ENCODE data around the gene ZAP70.
A peak's percentile ranks its signal among the peaks of the same experiment; 100 is the strongest.

The ZAP70 gene

DNA sequence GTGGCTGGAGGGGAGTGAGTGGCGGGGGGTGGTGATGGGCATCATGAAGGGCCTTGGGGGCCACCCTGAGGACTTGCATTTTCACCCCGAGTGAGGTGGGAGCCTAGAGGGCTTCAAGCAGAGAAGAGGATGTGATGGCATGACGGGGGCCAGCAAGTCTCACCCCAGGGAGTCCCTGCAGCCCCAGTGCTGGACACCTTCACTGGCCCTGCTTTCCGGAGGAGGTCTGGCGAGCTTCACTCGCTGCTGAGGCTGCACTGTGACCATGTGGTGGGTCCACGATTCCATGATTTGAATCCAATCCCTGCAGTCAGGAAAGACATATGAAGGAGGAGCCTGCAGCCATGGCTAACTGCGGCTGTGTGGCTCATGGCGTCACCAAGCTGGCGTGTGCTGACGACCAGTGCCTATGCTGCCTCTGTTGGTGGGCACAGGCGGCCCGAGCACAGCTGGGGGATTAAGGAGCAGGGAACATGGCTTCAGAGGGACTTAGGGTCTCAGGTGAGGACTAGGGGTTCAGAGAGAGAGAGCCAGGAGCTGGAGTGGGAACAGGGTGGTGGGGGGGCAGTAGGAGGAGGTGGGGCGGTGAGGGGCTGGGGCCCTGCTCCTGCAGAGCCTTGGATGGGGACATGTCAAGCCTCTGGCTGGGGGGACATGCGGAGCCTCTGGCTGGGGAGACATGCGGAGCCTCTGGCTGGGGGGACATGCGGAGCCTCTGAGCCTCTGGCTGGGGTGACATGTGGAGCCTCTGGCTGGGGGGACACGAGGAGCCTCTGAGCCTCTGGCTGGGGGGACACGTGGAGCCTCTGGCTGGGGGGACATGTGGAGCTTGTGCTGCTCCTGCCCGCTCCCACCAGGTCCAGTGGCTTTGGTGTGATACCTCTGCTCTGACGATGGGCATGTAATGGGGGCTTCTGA, 3.6 kb downstream of the ZAP70 start:
- DNase-seq (ENCODE audit: low read depth in 2 of 2), result no peak

DNA sequence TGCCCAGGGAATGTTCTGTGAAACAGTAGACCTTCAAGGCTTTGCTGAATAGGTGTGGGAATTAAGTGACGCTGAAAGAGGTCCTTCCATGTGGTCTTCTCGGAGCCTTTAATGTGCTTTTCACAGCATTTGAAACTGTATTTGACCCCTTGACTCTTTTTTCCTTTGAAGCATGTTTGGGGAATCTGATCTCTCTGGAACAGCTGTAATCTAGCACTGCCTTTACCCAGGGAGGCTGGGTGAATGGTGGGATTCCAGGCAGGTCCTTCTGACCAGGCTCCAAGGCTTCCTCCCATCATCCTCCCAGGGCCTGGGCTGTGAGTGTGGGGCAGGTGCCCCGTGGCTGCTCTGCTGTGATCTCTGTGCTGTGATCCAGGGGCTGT, 4.2 kb downstream of the ZAP70 start:
- DNase-seq (ENCODE audit: low read depth in 2 of 2), result no peak

GRCh38 chr2:97718051-97718882, 4.9 kb downstream of the ZAP70 start:
- peak; percentile 53 to 60 for DNase-seq (ENCODE audit: low read depth in 2 of 2)

- no peak for DNase-seq (ENCODE audit: low read depth in 2 of 2)
These were observed 5.6 kb downstream of the ZAP70 start for GRCh38 chr2:97718942-97719341.

DNA sequence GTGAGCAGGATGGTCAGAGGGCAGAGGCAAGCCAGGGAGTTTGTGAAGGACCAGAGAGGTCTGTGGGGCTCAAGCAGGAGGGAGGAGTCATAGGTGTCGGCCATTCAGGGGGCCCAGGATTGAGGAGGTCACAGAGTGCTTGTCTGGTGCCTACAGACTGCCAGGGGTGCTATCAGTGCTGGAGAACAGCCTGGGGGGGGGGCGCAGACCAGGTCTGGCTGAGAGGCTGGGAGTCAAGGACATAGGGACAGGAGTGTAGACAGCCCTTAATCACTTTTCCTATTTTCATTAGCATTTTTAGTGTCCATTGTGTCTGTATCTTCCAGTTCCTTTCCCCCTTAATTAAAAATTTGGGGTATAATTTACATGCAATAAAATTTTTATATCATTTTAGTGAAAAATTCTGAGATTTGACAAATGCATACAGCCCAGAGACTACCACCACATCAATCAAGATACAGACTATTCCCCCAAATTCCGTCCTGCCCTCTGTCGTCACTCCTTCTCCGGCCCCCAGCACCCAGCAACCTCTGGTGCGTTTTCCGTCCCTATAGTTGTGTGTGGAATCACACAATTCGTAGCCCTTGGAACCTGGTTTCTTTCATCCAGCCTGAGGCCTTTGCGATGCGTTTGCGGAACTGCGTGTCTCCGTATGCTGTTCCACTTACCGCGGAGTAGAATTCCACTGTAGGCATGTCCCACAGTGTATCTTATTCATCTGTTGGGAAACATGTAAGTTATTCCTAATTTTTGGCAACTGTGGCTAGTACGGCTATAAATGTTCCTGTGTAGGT, 6.2 kb downstream of the ZAP70 start:
- DNase-seq (ENCODE audit: low read depth in 2 of 2), result no peak

- DNase-seq (ENCODE audit: low read depth in 2 of 2), result no peak
These were observed 7.4 kb downstream of the ZAP70 start for GRCh38 chr2:97720746-97721145.

DNA sequence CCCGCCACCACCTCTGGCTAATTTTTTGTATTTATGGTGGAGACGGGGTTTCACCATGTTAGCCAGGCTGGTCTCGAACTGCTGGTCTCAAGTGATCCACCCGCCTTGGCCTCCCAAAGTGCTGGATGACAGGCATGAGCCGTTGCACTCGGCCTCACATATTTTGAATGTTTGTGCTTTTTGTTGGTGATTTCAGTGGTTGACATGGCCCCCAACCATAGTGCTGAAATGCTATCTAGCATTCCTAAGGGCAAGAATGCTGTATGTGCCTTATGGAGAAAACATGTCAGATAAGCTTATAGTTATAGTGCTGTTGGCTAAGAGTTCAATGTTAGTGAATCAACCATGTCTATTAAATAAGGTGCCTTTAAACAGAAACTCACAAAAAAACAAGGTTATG, 8.9 kb downstream of the ZAP70 start:
- DNase-seq (ENCODE audit: low read depth in 2 of 2), result no peak

- no peak for DNase-seq (ENCODE audit: low read depth in 2 of 2)
These were observed 10.0 kb downstream of the ZAP70 start for GRCh38 chr2:97723156-97724072.

- no peak for DNase-seq (ENCODE audit: low read depth in 2 of 2)
These were observed 10.7 kb downstream of the ZAP70 start for GRCh38 chr2:97724073-97724410.

- DNase-seq (ENCODE audit: low read depth in 2 of 2), result no peak
These were observed 11.1 kb downstream of the ZAP70 start for GRCh38 chr2:97724501-97724900.

DNA sequence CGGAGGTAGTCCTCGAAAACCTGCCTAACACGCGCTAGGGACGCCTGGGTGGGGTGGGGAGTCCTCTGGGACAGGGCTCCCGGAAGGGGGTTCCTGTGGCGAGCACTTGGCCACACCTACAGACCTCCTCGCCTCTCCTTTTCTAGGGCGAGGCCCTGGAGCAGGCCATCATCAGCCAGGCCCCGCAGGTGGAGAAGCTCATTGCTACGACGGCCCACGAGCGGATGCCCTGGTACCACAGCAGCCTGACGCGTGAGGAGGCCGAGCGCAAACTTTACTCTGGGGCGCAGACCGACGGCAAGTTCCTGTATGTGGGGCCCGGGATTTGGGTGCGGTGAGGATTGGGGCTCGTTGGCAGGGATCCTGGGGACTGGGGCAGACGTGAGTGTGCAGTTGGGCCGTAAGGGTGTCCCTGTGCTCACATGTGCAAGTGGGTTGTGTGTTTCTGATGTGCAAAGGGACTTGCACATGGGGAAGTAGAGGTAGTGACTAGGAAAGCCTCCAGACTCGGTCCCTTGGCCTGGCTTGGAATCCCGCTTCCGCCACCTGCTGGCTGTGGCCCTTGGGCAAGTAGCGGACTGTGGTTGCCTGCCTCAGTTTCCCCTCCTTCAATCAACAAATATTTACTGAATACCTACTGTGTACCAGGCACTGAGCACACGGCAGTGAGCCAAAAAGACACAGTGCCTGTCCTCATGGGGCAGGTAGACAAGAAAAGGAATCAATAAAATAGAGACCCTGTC, 11.7 kb downstream of the ZAP70 start:
- DNase-seq (ENCODE audit: low read depth in 2 of 2), result no peak

DNA sequence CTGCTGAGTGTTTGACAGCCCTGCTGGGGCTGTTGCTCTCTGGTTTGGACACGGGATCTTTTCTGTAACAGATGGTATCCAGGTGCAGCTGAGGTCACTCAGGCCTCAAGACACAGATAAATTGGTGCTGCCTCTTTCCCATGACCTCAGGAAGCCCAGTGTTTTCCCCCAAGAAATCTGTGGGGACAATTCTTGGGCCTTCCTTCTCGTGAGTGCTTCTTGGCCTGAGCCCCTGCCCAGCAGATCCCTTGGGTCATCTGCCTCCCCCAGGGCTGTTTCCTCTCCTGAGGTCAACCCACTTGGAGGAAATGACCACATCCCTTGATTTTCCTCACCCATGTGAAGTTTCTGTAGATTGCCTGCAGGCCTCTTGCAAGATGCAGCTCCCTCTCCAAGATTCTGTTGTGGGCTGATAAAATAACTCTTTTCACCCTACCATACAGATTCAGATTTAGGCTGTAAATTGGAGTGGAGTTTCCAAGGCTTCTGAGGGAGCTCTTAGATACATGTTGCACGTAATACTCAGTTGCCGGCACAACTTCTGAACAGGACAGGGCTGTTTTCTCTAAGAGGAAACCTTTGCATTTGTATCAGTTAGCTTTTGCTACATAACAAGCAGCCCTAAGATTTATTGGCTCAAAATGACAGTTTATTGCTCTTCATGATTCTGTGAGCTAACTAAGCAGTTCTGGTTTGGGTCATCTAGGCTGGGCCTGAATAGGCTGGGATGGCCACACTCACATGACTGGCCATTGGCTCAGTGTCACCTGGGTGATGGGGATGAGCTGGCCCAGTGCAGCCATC, 13.1 kb downstream of the ZAP70 start:
- no peak for DNase-seq (ENCODE audit: low read depth in 2 of 2)

DNA sequence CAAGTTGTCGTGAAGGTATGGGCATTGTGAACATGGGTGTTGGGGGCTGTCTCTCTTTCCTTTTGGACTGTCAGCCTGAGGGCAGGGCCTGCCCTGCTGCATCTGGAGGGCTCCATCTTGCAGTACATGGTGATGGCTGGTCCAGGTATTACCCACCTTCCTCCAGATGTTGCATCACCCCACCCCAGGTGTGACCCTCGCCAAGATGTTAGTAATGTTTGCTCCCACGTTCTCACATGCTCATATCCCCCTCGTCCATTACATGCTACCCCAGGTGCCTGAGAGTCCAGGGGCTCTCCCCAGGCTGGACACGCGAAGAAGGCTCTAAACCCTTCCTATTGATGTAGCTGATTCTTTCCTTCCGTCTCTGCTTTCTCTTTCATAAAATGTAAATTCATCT, 13.9 kb downstream of the ZAP70 start:
- no peak for DNase-seq (ENCODE audit: low read depth in 2 of 2)

DNA sequence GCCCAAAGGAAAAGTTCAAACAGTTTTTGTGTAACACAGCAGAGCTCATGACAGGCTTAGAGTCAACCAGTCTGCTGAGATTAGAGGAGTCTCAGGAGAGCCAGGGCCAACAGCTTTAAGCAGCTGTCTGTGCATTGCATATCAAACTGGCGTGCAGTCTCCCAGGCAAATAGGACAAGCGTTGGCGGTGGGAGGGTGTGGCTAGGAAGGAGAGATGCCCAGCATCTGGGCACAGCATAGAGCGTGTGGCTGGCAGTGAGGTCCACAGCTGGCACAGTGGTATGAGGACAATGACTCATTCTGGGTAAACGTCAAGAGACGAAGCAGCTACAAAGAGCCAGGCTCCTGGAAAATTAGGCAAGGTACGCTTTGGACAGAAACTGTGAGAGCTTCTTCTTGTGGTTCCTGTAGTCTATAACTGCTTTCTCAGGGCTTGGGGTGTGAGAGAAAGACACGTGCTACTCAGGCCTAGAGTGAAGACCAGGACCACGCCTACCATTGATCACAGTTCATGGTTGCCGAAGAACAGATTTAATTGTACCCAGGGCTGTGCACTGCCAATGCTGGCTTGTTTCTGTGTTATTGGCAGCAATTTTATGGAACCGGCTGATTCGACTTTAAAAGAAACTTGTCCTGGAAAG, 14.8 kb downstream of the ZAP70 start:
- DNase-seq (ENCODE audit: low read depth in 2 of 2), result no peak

GRCh38 chr2:97730245-97730644, 16.9 kb downstream of the ZAP70 start:
- DNase-seq (ENCODE audit: low read depth in 2 of 2), result no peak

- DNase-seq (ENCODE audit: low read depth in 2 of 2), result no peak
These were observed 18.1 kb downstream of the ZAP70 start for GRCh38 chr2:97731274-97732020.

DNA sequence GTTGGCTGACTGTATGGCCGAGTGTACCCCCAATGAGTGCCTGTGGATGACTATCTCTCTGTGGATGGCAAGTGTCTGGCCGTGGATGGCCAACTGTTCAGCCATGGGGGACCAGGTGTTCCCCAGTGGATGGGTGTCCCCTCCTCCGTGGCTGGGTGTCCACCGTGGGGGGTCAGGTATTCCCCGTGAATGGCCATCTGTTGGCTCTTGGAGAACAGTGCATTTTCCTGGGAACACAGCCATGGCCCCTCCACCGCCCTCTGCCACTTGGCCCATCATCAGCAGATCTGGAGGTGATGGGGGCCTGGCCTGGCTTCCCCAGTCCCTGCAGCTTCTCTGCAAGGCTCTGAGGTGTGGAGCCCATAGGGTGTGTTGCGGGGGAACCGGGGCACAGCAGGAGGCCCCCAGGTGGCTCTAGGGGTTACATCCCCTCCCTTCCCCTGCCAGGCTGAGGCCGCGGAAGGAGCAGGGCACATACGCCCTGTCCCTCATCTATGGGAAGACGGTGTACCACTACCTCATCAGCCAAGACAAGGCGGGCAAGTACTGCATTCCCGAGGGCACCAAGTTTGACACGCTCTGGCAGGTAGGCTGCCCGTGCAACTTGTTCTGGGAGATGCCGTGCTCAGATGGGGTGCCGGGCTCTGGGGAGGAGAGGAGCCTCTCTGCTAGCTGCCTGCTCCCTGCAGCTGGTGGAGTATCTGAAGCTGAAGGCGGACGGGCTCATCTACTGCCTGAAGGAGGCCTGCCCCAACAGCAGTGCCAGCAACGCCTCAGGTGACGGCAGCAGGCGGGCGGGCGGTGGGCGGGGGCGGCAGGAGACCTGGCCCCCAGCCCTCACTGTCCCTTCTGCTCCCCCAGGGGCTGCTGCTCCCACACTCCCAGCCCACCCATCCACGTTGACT, 19.3 kb downstream of the ZAP70 start:
- DNase-seq (ENCODE audit: low read depth in 2 of 2), result no peak

All from stimulated activated CD8-positive, alpha-beta memory T cell treated with anti-CD3 and anti-CD28 coated beads, Interleukin-7, amount 100 ng/mL, for 1 hour (primary cell).